Measurements from ENCODE around the gene SORD.
"Not testable (repeated sequence)": the region's sequence is repeated elsewhere in the genome, so short reads cannot be mapped to it uniquely, and the experiment has no call there.

The SORD gene

DNA sequence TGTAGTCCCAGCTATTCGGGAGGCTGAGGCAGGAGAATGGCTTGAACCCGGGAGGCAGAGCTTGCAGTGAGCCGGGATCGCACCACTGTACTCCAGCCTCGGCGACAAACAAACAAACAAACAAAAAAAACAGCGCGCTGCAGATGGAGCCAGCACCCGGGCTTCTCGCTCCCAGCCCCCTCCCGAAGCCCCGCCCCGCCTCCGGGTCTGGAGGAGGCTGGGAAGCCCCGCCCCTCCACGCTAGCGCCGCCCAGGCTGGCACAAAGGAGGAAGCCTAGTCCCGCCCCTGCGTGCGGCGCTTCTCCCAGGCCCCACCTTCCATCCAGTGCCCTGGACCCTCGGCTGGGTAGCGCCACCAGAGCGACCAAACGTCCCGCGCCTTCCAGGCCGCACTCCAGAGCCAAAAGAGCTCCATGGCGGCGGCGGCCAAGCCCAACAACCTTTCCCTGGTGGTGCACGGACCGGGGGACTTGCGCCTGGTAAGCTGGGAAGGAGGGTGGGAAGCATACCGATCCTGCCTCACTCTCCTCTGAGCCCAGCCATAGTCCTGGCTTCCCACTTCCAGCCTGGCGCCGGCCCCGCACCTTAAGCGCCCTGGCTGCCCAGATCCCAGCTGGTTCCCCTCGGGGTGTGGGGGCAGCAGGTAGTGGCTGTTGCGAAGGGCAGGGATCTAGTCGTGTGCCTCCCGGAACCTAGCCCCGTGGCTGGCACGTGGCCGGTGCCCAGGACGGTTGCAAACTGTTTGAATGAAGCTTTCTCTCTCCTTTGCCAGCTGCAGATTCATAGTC is at the start of gene SORD:
TSS of gene SORD (plus strand) at position 325 of the 788 bp plus-strand sequence. CDS start at position 414, 89 bp downstream.
- peak; percentile 59 to 89 (median 82) for DNase-seq

DNA sequence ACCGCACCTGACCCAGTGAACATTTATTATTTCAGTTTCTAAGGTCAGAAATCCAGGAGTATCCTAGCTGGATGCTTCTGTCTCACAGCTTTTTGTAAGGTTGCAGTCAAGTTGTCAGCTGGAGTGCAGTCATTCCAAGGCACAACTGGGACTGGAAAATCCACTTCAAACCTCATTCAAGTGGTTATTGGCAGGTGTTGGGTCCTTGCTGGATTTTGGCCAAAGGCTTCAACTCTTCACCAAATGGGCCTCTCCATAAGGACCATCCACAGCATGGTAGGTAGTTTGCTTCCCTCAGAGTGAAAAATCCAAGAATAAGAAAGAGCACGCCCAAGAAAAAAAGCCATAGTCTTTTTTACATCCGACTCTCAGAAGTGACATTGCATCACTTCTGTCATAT is 46.8 kb upstream of the SORD start:
- DNase-seq = not testable (repeated sequence)

GRCh38 chr15:44977781-44978180 is 45.2 kb upstream of the SORD start:
- not testable (repeated sequence) for DNase-seq

GRCh38 chr15:44979617-44980339 is 43.2 kb upstream of the SORD start:
- not testable (repeated sequence) for DNase-seq

DNA sequence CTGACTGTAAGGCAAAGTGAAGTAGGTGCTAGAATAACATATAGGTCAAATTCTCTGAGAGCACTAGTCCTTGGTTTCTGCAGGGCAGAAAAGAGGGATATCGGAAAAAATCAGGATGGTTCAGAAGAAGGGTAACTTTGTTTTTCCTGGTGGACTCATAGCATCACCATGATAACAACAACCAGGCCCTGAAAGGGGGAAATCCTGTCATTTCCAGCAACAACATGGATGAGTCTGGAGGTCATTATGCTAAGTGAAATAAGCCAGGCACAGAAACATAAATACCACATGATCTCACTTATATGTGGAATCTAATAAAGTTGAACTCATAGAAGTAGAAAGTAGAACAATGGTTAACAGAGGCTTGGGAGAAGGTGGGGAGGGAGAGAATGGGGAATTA is 38.9 kb upstream of the SORD start:
- DNase-seq = not testable (repeated sequence)

DNA sequence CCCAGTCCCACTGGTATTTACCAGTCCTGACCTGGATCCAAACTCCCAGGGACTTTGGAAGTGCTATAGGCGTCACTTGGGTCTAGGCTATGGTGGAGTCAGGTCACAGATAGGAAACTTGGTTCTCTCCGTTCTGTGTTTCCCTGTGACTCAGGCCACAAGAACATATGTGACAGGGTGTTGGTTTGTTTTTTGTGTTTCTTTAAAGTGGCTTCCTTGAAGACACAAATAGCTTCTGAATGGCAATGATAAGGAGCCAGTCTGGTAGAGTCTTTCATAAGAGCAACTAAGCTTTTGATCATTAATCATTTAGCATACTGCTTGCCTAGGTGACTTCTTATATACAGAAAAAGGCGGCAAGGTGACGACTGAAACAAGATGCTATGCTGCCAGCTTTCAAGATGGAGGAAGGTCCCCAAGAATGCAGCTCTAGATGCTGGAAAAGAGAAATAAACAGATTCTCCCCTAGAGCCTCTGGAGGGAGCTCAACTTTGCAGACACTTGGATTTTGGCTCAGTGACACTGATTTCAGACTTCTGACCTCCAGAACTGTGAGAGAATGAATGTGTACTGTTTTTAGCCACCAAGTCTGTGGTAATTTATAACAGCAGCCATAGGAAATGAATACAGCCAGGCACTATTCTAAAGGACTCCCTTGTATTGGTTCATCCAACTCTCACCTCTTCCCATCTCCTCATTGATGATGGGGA is 36.5 kb upstream of the SORD start:
- not testable (repeated sequence) for DNase-seq

DNA sequence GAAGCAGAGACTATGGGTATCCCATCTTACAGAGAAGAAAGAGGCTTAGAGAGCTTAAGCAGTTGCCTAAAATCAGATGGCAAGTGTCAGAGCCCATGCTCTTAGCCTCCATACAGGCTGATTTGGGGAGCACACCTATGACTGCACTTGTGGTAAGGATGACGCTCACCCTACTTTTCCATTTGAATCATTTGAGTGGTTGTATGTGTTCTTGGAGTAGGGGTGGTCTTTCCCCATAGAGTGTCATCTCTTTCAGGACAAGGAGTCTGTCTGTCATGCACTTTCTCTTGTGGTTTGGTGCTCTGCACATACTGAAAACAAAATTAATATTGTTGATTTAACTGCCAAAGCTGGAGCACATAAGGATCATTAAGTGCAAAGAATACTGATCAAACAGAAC is 35.3 kb upstream of the SORD start:
- DNase-seq = not testable (repeated sequence)

DNA sequence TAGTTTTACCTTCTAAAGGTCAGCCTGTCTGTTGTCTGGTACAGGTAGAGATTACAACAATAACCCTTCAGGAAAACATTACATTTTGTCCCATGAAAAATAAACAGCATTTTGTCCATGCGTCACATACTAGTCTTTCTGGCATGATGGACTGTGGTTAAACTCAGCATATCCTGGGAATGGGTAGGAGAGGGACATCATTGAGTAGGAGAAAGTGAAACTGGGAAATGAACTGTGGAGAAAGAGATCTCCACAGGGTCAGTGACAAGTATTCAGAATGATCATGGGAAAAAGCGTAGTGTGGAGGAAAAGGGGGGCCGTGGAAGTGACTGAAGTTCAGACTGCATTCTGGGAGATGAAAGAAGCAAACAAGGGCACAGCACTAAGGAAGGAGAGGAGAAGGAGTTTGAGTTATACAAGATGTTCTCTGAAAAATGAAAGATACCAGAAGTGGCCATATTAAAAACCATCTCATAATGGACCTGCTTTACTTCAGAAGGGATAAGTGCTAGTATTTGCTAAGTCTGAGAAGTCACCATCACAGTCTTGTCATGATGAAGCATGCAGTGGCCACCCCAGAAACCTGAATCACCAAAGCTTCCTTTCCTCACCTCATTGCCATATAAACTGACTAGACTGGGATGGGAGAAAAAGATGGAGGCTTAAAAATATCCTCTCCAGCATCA is 34.7 kb upstream of the SORD start:
- not testable (repeated sequence) for DNase-seq

DNA sequence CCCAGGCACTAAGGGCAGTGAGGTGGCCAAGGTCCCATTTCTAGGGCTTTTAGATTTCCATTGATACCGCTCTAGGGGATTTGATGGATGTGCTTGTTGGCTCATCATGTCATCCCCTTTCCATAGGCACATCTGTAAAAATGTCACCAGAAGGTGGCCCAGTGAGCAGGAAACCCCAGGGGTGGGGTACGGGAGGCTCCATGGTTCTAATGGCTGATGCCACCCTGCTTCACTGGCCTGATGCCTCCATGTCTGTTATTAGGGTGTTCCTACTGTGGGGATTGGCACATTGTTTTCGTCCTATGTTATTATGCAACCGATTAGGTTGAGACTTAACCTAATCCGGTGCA is 34.1 kb upstream of the SORD start:
- not testable (repeated sequence) for DNase-seq

DNA sequence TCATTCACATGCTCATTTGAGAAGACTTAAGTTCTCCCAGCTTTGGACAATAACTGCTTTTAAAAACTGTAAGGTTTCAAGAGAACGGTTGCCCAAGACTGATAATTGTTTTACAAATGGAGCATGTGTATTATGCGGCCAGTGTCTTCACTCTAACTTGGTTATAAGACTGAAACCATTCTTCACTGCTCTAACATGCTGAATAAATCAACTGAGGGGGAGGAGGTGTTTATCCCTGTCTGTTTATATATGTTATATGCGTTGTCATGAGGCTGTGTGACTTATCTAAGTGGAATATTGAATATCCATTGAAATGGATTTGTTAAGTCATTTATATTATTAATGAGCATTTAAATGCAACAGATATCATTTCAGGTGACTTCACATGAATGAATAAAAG is 25.4 kb upstream of the SORD start:
- DNase-seq = not testable (repeated sequence)

GRCh38 chr15:44999105-44999504 is 23.9 kb upstream of the SORD start:
- DNase-seq = no peak

DNA sequence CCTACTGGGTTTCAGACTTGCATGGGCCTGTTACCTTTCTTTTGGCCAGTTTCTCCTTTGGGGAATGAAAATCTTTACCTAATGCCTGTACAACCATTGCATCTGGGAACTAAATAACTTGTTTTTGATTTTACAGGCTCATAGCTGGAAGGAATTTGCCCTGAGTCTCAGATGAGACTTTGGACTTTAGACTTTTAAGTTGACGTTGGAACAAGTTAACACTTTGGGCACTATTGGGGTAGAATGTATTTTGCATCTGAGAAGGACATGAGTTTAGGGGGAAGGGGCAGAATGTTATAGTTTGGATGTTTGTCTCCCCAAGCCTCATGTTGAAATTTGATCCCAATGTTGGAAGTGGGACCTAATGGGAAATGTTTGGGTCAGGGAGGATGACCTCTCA is 21.8 kb upstream of the SORD start:
- not testable (repeated sequence) for DNase-seq

DNA sequence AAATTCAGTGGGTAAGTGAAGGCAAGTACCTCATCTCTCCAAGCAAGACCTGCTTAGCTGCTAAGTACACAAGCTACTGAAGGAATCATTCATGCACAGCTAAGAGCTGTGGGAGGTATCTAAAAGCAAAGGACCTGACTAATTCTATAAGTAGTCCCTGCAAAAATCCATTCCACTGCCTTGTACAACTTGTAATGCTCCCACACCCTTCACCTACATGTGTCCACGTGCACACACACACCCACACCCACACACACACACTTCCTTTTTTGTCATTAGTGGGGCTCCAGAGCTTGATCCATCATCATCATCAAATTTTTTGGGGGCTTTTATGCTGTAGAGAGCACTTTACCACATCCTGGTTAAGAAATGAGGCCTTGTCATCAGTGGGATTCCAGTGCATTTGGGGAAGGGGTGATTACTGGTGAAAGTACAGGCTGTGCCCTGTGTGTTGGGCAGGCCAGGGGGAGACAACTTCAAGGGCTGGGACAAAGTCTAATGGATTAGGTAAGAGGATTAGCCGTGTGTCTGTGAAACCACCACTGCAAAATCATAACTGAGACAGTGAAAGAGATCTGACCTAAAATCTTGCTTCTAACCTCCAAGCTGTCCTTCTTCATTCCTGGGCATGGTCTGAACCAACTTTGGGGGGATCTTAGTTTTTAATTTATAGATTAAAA is 19.1 kb upstream of the SORD start:
- not testable (repeated sequence) for DNase-seq

GRCh38 chr15:45004590-45005175 is 18.3 kb upstream of the SORD start:
- not testable (repeated sequence) for DNase-seq

DNA sequence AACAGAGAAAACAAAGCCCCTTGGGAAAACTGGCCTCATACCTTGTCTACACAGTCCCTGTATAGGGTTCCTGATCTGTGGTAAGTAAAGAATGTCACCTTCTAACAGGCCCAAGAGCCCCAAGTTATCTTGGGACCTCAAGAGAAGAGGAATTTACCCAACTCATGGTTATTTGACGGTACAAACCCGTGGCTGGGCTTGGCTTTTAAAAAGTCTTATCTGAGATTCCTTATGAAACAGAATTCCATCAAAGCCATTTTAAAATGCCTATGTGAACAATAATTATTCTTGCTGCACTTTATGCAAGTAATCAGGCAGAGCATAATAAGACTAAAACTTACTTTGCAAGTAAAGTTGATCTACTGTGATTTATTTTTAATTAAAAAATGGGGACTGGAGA is 13.9 kb upstream of the SORD start:
- DNase-seq = no peak

- not testable (repeated sequence) for DNase-seq
These were observed 7.9 kb upstream of the SORD start for GRCh38 chr15:45015114-45015513.

DNA sequence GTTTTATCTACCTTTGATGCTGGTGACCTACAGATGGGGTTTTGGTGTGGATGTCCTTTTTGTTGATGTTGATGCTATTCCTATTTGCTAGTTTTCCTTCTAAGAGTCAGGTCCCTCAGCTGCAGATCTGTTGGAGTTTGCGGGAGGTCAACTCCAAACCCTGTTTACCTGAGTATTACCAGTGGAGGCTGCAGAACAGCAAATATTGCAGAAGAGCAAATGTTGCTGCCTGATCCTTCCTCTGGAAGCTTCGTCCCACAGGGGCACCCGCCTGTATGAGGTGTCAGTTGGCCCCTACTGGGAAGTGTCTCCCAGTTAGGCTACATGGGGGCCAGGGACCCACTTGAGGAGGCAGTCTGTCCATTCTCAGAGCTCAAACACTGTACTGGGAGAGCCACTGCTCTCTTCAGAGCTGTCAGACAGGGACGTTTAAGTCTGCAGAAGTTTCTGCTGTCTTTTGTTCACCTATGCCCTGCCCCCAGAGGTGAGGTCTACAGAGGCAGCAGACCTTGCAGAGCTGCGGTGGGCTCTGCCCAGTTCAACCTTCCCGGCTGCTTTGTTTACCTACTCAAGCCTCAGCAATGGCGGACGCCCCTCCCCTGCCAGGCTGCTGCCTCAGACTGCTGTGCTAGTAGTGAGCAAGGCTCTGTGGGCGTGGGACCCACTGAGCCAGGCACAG is 2.6 kb upstream of the SORD start:
- not testable (repeated sequence) for DNase-seq

GRCh38 chr15:45020901-45021259 is 2.1 kb upstream of the SORD start:
- DNase-seq = not testable (repeated sequence)

DNA sequence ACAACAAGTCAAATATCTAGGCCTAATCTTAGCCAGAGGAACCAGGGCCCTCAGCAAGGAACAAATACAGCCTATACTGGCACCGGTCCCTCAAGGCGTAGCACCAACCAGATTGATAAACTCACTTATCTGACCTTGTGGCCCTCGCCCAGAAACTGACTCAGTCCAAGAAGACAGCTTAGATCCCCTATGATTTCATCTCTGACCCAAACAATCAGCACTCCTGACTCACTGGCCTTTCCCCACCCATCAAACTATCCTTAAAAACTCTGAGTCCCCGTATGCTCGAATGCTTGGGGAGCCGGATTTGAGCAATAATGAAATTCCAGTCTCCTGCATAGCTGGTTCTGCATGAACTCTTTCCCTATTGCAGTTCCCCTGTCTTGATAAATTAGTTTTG is 1.6 kb upstream of the SORD start:
- DNase-seq = no peak

- peak in 2 of 6 experiments; percentile 21 to 35 for DNase-seq
These were observed 747 bp downstream of the SORD start for GRCh38 chr15:45023659-45024225.

- DNase-seq = not testable (repeated sequence)
These were observed 1.7 kb downstream of the SORD start for GRCh38 chr15:45024649-45025048.

All from stimulated activated naive CD4-positive, alpha-beta T cell (primary cell).